Measurements from ENCODE around the gene PPIL4. TPM values are rescaled to one million over a fixed set of nuclear protein-coding genes. Genes with fewer than 3 reads are reported as not detected.

Gene PPIL4
- total RNA-seq, 2 experiments from 2014 or later, result 20.8 to 21.9 TPM

DNA sequence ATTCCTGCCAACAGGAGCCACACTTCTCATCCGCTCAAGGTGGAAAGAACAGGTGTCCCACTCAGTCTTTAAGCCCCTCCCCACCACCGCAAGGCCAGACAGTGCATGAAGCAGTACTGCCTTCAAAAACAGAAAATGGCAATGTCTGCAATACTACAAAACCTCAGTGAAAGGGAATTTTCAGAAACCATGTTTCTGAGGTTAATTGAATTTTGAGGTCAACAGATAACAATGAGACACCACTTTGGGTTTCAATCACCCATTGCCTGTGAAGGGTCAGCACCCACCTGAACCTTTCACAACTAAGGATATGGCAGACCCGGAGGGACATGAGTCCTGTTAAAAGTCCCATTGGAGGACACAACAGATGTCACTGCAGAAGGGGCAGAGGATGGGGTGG lies 74.0 kb downstream of the PPIL4 start:
- no peak for DNase-seq
- TF ChIP-seq, protein P1, sequence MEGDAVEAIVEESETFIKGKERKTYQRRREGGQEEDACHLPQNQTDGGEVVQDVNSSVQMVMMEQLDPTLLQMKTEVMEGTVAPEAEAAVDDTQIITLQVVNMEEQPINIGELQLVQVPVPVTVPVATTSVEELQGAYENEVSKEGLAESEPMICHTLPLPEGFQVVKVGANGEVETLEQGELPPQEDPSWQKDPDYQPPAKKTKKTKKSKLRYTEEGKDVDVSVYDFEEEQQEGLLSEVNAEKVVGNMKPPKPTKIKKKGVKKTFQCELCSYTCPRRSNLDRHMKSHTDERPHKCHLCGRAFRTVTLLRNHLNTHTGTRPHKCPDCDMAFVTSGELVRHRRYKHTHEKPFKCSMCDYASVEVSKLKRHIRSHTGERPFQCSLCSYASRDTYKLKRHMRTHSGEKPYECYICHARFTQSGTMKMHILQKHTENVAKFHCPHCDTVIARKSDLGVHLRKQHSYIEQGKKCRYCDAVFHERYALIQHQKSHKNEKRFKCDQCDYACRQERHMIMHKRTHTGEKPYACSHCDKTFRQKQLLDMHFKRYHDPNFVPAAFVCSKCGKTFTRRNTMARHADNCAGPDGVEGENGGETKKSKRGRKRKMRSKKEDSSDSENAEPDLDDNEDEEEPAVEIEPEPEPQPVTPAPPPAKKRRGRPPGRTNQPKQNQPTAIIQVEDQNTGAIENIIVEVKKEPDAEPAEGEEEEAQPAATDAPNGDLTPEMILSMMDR (IDR thresholded peaks at IDR 0.05), result no peak
- no peaks in the 10 kb centered on the region for H3K9me3 Mint-ChIP-seq
- no peak overlapping the region for H3K4me3 Mint-ChIP-seq
- peaks cover 42% of the 10 kb centered on the region for H3K36me3 Mint-ChIP-seq (ENCODE audit: low read depth)
- intact Hi-C loops (cut with micrococcal nuclease), result no loop called here
- H3K4me1 Mint-ChIP-seq (ENCODE audit: low read depth), result peaks cover 45% of the 10 kb centered on the region
- ChIA-PET CTCF (no interaction called here), POLR2A (interaction anchor here (0.7 kb wide), 1 partner anchor 8 kb away, joined by 3 read pairs; no protein-coding TSS in a partner anchor)
- H3K27ac Mint-ChIP-seq, result peak overlapping the region; percentile 38
- peak; percentile 24 for ATAC-seq
- H3K27me3 Mint-ChIP-seq, result no peaks in the 10 kb centered on the region

DNA sequence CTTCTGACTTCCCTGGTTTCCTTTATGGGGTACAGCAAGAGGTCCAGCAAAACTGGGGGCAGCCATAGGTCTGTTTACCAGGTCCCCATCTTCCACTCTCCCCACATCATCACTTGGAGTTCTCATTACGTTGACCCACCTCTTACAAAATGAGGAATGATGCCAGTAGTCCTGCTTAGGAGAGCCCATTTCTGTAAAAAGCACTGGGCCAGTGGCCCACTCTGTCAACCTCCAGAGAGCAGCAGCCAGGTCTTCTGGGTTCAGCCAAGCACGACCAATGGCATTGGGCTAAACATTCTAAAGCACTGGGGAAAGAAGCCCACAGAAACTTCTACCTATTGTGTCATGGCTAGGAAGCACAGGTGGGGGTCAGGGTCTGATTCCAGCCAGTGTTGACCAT lies 74.9 kb downstream of the PPIL4 start:
- no peak overlapping the region for H3K4me3 Mint-ChIP-seq
- no peaks in the 10 kb centered on the region for H3K27me3 Mint-ChIP-seq
- peaks cover 45% of the 10 kb centered on the region for H3K4me1 Mint-ChIP-seq (ENCODE audit: low read depth)
- H3K9me3 Mint-ChIP-seq, result no peaks in the 10 kb centered on the region
- CTCF ChIA-PET, result no interaction called here
- ATAC-seq (no peak), DNase-seq (no peak)
- H3K27ac Mint-ChIP-seq, result no peak overlapping the region
- TF ChIP-seq, protein P1 (IDR thresholded peaks at IDR 0.05), result no peak
- POLR2A ChIA-PET, result no interaction called here
- peaks cover 44% of the 10 kb centered on the region for H3K36me3 Mint-ChIP-seq (ENCODE audit: low read depth)
- intact Hi-C loops (cut with micrococcal nuclease), result no loop called here

DNA sequence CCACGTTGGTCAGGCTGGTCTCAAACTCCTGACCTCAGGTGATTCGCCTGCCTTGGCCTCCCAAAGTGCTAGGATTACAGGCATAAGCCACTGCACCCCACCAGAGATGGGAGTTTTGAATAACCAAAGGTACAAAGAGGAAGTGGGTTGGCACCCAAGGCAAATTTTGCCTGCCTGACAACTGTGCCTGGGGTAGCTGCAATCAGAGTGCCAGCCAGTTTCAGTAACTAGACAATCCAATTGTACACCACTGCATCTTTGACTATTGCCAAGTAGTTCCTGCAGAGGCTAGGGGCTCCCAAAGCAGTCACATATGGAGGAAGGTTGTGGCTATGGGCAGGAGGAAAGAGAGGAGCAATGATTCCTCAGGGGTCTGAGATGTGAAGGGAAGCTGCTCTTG lies 77.7 kb downstream of the PPIL4 start:
- ChIA-PET POLR2A (no interaction called here), CTCF (interaction anchor here (1.0 kb wide), 1 partner anchor 49 kb away, joined by 5 read pairs; no protein-coding TSS in a partner anchor)
- no peak for DNase-seq
- no peak for ATAC-seq
- H3K4me3 Mint-ChIP-seq, result no peak overlapping the region
- no peaks in the 10 kb centered on the region for H3K27me3 Mint-ChIP-seq
- intact Hi-C loops (cut with micrococcal nuclease), result no loop called here
- H3K27ac Mint-ChIP-seq, result peak overlapping the region; percentile 60
- no peaks in the 10 kb centered on the region for H3K9me3 Mint-ChIP-seq
- TF ChIP-seq, protein P1 (IDR thresholded peaks at IDR 0.05), result no peak
- H3K4me1 Mint-ChIP-seq (ENCODE audit: low read depth), result peaks cover 42% of the 10 kb centered on the region
- peaks cover 46% of the 10 kb centered on the region for H3K36me3 Mint-ChIP-seq (ENCODE audit: low read depth)

DNA sequence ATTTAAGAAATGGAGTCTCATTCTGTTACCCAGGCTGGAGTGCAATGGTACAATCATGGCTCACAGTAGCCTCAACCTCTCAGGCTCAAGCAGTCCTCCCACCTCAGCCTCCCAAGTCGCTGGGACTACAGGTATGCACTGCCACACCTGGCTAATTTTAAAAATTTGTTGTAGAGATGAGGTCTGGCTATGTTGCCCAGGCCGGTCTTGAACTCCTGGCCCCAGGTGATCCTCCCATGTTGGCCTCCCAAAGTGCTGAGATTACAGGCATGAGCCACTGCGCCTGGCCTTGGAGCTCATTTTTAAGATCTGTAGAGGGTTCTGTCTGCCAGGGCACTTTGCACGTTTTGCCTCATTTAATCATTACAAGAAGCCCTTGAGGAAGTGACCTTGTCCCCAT lies 78.6 kb downstream of the PPIL4 start:
- no peaks in the 10 kb centered on the region for H3K9me3 Mint-ChIP-seq
- POLR2A ChIA-PET, result interaction anchor here (0.7 kb wide), 1 partner anchor 404 kb away, joined by 3 read pairs; no protein-coding TSS in a partner anchor
- no peaks in the 10 kb centered on the region for H3K27me3 Mint-ChIP-seq
- intact Hi-C loops (cut with micrococcal nuclease), result no loop called here
- peaks cover 48% of the 10 kb centered on the region for H3K36me3 Mint-ChIP-seq (ENCODE audit: low read depth)
- H3K27ac Mint-ChIP-seq, result no peak overlapping the region
- ATAC-seq (no peak), DNase-seq (no peak)
- no peak overlapping the region for H3K4me3 Mint-ChIP-seq
- CTCF ChIA-PET, result interaction anchor here (1.3 to 1.6 kb wide), 2 partner anchors 19 to 50 kb away, joined by 3 to 6 read pairs; no protein-coding TSS in a partner anchor
- H3K4me1 Mint-ChIP-seq (ENCODE audit: low read depth), result peaks cover 36% of the 10 kb centered on the region
- TF ChIP-seq, protein P1 (IDR thresholded peaks at IDR 0.05), result no peak

DNA sequence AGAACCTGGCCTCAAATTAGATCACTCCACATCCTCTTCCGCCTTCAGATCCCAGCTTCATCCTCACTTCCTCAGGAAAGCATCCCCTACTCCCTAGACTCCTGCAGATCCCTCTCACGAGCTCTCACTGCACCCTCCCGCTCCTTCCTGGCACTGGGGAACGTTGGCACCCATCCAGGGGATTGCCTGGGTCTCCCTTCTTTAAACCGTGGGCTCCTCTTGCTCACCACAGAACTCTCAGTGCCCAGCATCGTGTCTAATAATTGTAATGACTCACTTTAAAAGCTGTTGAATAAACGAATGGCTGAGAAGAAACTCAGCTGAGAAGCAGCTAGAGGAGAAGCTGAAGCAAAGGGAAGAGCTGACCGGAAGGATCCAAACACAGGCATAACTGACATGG lies 81.4 kb downstream of the PPIL4 start:
- H3K27ac Mint-ChIP-seq, result no peak overlapping the region
- ChIA-PET CTCF (interaction anchor here (1.1 to 1.6 kb wide), 3 partner anchors 20 to 54 kb away, joined by 3 to 4 read pairs (median 4); no protein-coding TSS in a partner anchor), POLR2A (interaction anchor here (0.6 to 1.3 kb wide), 3 partner anchors 10 to 59 kb away, joined by 3 read pairs; no protein-coding TSS in a partner anchor)
- peaks cover 45% of the 10 kb centered on the region for H3K36me3 Mint-ChIP-seq (ENCODE audit: low read depth)
- no peak overlapping the region for H3K4me3 Mint-ChIP-seq
- no peaks in the 10 kb centered on the region for H3K27me3 Mint-ChIP-seq
- ATAC-seq (no peak), DNase-seq (no peak)
- peaks cover 22% of the 10 kb centered on the region for H3K4me1 Mint-ChIP-seq (ENCODE audit: low read depth)
- TF ChIP-seq, protein P1 (IDR thresholded peaks at IDR 0.05), result no peak
- H3K9me3 Mint-ChIP-seq, result no peaks in the 10 kb centered on the region
- intact Hi-C loops (cut with micrococcal nuclease), result no loop called here
